Fibroblast of pulmonary artery (primary cell): ENCODE measurements around the gene MACROD2.

ENCODE experiments used
- DNase-seq: peaks from one replicate; pipeline ENCODE4 v3.0.0-alpha.2; 2010; ENCODE audit warnings: low read depth
- H3K4me3 ChIP-seq: replicated peaks from 2 replicates; pipeline ENCODE4 v1.5.1; 2011; ENCODE audit warnings: low read depth, mild to moderate bottlenecking, control low read depth, low read length, moderate library complexity
- TF ChIP-seq, protein P1 (sequence below): IDR thresholded peaks from 2 replicates; pipeline ENCODE4 v1.5.1; 2011; ENCODE audit warnings: mild to moderate bottlenecking, control low read depth, low read length, inconsistent platforms; ENCODE audit errors: missing control alignments

The MACROD2 gene

DNA sequence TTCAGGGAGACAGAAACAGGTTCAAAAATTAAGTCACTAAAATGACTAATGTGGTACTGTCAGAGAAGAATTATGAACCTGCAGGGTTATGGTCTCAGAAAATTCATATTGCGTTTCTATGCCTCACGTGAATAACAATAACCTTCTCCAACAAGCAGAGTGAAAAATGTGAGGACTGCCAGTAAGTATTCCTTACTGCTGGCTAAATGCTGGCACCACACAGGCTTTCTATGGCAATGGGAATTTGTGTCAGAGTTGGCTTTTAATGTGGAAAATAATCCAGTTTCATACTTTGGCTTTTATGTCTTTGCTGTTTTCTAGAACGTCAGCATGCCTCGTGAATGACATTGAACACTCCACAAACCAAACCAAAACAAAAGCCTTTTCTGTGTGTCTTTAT, 1922.0 kb downstream of the MACROD2 start:
- DNase-seq = no peak
- TF ChIP-seq, protein P1, sequence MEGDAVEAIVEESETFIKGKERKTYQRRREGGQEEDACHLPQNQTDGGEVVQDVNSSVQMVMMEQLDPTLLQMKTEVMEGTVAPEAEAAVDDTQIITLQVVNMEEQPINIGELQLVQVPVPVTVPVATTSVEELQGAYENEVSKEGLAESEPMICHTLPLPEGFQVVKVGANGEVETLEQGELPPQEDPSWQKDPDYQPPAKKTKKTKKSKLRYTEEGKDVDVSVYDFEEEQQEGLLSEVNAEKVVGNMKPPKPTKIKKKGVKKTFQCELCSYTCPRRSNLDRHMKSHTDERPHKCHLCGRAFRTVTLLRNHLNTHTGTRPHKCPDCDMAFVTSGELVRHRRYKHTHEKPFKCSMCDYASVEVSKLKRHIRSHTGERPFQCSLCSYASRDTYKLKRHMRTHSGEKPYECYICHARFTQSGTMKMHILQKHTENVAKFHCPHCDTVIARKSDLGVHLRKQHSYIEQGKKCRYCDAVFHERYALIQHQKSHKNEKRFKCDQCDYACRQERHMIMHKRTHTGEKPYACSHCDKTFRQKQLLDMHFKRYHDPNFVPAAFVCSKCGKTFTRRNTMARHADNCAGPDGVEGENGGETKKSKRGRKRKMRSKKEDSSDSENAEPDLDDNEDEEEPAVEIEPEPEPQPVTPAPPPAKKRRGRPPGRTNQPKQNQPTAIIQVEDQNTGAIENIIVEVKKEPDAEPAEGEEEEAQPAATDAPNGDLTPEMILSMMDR = no peak

DNA sequence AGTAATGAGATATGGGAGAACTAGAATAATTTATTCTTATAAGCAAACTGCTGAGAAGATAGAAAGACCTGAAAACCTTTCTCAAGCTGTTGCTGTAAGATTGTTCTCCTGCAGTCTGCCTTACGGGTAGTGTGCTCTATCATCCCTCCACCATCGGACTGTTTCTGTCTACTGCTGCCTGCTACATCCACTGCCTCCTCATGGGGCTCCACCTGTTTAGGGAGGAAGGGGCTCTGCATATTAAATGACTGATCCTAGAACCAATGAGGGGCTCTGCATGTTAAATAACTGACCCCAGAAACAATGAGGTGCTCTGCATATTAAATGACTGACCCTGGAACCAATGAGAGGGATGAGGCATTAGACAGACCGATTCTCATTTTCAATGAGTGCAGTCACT, 1923.3 kb downstream of the MACROD2 start:
- no peak overlapping the region for H3K4me3 ChIP-seq
- TF ChIP-seq, protein P1 = no peak
- no peak for DNase-seq

More for the DNA sequence above, 1922.0 kb downstream of the MACROD2 start:
- H3K4me3 ChIP-seq = no peak overlapping the region

DNA sequence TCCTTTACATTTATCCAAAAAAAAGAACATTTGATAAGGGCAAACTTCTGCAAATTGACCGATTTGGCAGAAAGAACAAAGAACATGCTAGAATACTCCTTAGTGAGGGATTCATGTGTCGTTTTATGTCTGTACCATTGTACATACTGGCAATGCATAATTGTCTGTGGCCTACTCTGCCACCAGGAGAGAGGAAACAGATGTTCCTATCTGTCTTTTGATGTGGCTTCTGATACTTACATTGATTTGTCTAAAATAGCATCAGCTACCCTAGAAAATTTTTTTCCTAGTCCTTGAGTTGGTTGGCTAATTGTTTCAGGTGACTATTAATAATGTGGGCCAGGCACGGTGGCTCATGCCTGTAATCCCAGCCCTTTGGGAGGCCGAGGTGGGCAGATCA, 1923.8 kb downstream of the MACROD2 start:
- TF ChIP-seq, protein P1 = no peak
- DNase-seq = no peak
- no peak overlapping the region for H3K4me3 ChIP-seq

DNA sequence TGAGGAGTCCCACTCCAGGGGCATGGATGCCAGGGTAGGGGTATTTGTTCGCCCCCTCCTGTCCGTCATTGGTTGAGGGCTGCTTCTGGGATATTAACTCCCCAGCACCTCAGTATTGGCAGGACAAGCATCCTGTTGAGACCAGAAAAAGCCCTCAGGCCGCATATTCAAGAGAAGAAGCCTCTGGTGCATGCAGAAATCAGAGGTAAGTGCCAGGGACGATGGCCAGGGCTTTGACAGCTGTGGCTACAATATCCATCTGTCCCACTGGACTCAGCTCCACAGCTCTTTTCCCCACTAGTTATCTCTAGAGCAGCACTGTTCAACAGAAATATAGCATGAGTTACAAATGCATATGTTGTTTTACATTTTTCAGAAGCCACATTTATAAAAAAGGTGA, 1926.6 kb downstream of the MACROD2 start:
- no peak for DNase-seq
- no peak overlapping the region for H3K4me3 ChIP-seq
- TF ChIP-seq, protein P1 = no peak

DNA sequence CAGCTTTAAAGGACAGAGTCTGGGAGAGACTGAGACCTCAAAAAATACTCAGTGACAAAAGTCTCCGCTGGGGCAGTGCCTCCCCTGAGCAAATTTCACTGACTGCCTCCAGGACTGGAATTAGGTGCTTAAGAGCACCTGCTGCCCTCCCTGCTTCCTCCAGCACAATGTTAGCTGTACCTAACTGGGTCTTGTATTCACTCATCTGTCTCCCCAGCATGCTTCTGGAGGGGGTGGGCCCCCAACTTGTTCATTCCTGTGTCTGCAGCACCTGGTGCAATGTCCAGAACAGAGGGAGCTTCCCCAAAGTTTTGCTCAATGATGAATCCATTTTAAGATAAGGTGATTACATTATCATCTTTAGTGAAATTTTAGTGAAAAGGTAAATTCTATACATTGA, 1927.2 kb downstream of the MACROD2 start:
- no peak for DNase-seq
- TF ChIP-seq, protein P1 = no peak
- H3K4me3 ChIP-seq = no peak overlapping the region

DNA sequence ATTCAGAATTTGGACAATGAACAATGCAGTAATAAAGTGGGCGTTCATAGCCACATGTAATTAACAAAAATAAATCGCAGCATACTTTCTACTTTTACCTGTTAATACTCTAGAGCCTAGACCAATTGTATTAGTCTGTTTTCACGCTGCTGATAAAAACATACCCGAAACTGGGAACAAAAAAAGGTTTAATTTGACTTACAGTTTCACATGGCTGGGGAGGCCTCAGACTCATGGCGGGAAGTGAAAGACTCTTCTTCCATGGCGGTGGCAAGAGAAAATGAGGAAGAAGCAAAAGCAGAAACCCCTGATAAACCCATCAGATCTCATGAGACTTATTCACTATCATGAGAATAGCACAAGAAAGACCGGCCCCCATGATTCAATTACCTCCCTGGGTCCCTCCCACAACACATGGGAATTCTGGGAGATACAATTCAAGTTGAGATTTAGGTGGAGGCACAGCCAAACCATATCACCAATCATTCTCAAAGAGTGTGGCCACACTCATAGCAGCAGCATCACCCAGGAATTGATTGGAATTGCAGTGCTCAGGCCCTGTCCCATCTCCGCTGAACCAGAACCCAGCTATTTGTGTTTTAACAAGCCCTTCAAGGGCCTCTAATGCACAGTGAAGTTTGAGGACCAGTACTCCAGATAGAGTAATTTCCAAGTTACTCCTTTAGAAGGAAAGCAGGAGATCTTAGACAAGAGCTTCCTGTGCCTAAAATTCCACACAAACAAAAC, 1927.9 kb downstream of the MACROD2 start:
- TF ChIP-seq, protein P1 = no peak
- no peak overlapping the region for H3K4me3 ChIP-seq
- no peak for DNase-seq

DNA sequence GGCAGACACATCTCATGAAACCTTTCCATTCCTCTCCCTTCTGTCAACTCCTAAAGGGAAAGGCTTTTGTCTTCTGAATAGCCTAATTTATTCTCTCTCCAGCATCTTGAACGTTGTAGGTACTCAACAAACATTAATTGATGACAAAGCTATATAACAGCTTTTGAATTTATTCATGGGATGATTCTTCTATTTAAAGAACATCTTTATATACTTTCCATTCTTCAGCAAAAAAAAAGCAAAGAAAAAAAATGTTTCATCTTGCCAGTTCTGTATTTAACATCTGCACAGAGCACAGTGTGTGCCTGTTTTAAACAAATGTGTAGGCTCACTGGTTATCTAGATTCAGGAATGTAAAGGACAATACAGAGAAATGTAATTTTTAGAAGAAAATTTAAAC, 1929.2 kb downstream of the MACROD2 start:
- H3K4me3 ChIP-seq = no peak overlapping the region
- DNase-seq = no peak
- TF ChIP-seq, protein P1 = no peak
